ENCODE data around the gene CLPX.
A peak's percentile ranks its signal among the peaks of the same experiment; 100 is the strongest.
"Not testable (repeated sequence)": the region's sequence is repeated elsewhere in the genome, so short reads cannot be mapped to it uniquely, and the experiment has no call there.

CLPX gene

DNA sequence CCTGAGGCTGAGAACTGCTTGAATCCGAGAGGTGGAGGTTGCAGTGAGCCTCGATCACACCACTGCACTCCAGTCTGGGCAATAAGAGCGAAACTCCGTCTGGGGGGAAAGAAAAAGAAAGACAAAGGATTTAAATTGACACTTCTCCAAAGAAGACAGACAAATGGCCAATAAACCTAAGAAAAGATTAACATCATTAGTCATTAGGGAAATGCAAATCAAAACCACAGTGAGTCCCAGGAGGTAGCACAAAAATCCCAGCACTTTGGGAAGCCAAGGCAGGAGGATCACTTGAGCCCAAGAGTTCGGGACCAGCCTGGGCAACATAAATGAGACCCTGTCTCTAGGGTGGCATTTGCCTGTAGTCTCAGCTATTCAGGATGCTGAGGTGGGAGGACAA lies 12.6 kb downstream of the CLPX start:
- no peak overlapping the region for H3K27ac ChIP-seq (ENCODE audit: low read depth, low read length)

DNA sequence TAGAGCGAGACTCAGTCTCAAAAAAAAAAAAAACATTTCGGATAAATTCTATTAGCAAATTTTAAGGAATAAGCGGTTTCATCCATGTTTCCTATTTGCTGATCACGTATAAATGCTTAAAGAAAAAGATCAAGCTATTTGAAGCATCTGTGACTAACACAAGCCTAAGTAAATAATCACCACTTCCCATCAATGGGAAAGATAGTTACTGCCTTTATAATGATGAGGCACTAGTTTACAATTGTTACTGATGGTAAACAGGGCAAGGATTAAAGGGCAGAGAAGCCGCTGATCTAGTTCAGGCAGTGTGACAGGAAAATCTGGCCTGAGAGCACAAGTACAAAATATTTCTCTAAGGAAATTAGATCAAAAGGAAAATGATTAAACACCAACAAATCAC lies 13.7 kb downstream of the CLPX start:
- Histone ChIP-seq H3K27ac (ENCODE audit: low read depth, low read length) (0 out of 2 replicates have a peak overlapping the region, but pooled peaks have one; percentile 0), H3K27me3 (ENCODE audit: control insufficient read depth, insufficient read depth, low read length) (no peaks in the 10 kb centered on the region), H3K9me3 (ENCODE audit: control insufficient read depth, insufficient read depth, low read depth, low read length) (no peaks in the 10 kb centered on the region), H3K36me3 (ENCODE audit: control insufficient read depth, insufficient read depth, low read length) (peaks cover 56% of the 10 kb centered on the region), H3K4me1 (ENCODE audit: control insufficient read depth, insufficient read depth, low read length) (peaks cover 4% of the 10 kb centered on the region; the same call in 1 of the 2 replicates), H3K9ac (ENCODE audit: low read length) (no peak overlapping the region), H3K4me3 (ENCODE audit: low read depth, low read length) (no peak overlapping the region)

More for the DNA sequence above, 12.6 kb downstream of the CLPX start:
- no peaks in the 10 kb centered on the region for H3K27me3 ChIP-seq (ENCODE audit: control insufficient read depth, insufficient read depth, low read length)
- no peak overlapping the region for H3K9ac ChIP-seq (ENCODE audit: low read length)
- H3K36me3 ChIP-seq (ENCODE audit: control insufficient read depth, insufficient read depth, low read length): peaks cover 58% of the 10 kb centered on the region
- no peak overlapping the region for H3K4me3 ChIP-seq (ENCODE audit: low read depth, low read length)
- H3K4me1 ChIP-seq (ENCODE audit: control insufficient read depth, insufficient read depth, low read length): peaks cover 4% of the 10 kb centered on the region; the same call in 1 of the 2 replicates
- no peaks in the 10 kb centered on the region for H3K9me3 ChIP-seq (ENCODE audit: control insufficient read depth, insufficient read depth, low read depth, low read length)

DNA sequence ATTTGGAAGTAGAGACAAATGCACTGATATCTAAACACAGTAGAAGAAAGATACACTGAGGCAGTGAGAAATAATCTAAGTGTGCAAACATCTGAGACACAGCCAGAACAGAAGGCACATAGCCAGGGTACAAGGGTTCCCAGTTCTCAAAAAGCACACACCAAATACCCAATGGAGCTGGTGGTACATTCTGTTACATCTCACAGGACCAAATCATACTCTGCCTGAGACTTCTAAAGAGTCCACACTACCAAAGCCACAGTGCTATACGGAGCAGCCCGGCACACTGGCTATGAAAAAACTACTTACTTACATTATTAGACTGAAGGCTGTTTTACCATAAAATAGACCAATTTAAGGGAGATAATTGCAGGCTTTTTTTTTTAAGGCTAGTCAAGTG lies 19.3 kb downstream of the CLPX start:
- H3K36me3 ChIP-seq (ENCODE audit: control insufficient read depth, insufficient read depth, low read length): peaks cover 57% of the 10 kb centered on the region

DNA sequence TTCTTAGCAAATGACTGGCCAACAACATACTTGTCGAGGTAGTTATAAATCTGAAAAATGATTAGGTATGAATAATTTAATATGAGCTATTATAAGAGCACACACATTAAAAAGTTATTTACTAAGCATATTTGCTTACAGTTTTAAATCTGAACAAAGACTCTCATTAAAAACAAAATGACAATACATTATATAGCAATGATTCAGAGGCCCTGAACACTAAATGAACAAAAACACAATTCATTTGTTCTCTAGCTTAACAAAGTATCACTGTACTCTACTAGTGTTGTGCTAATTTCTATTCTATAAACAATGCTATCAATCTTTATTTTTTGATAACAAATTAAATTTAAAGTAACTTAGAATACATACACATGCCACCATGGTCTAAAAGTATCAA lies 21.0 kb downstream of the CLPX start:
- H3K36me3 ChIP-seq (ENCODE audit: control insufficient read depth, insufficient read depth, low read length): peaks cover 51% of the 10 kb centered on the region
- no peak overlapping the region for H3K27ac ChIP-seq (ENCODE audit: low read depth, low read length)

More for the DNA sequence above, 19.3 kb downstream of the CLPX start:
- H3K27me3 ChIP-seq (ENCODE audit: control insufficient read depth, insufficient read depth, low read length): no peaks in the 10 kb centered on the region
- no peak overlapping the region for H3K9ac ChIP-seq (ENCODE audit: low read length)
- H3K4me3 ChIP-seq (ENCODE audit: low read depth, low read length): no peak overlapping the region
- H3K27ac ChIP-seq (ENCODE audit: low read depth, low read length): no peak overlapping the region
- no peaks in the 10 kb centered on the region for H3K9me3 ChIP-seq (ENCODE audit: control insufficient read depth, insufficient read depth, low read depth, low read length)
- no peaks in the 10 kb centered on the region for H3K4me1 ChIP-seq (ENCODE audit: control insufficient read depth, insufficient read depth, low read length)

DNA sequence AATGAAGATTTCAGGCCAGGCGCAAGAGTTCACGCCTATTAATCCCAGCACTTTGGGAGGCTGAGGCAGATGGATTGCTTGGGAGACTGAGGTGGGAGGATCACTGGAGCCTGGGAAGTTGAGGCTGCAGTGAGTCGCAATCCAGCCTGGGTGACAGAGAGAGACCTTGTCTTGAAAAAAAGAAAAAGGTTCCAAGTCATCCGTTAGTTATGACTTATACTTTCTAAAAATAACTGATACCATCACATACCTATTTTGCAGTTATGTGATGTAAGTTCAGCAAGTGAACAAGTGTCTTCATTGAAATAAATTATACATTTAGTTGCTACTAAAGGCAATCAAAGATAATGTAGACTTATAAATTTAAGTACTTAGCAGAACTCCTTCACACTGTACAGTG lies 22.1 kb downstream of the CLPX start:
- Histone ChIP-seq H3K27ac (ENCODE audit: low read depth, low read length) (no peak overlapping the region), H3K36me3 (ENCODE audit: control insufficient read depth, insufficient read depth, low read length) (peaks cover 57% of the 10 kb centered on the region), H3K9ac (ENCODE audit: low read length) (no peak overlapping the region), H3K4me1 (ENCODE audit: control insufficient read depth, insufficient read depth, low read length) (no peaks in the 10 kb centered on the region), H3K4me3 (ENCODE audit: low read depth, low read length) (no peak overlapping the region), H3K9me3 (ENCODE audit: control insufficient read depth, insufficient read depth, low read depth, low read length) (no peaks in the 10 kb centered on the region), H3K27me3 (ENCODE audit: control insufficient read depth, insufficient read depth, low read length) (no peaks in the 10 kb centered on the region)

More for the DNA sequence above, 21.0 kb downstream of the CLPX start:
- Histone ChIP-seq H3K27me3 (ENCODE audit: control insufficient read depth, insufficient read depth, low read length) (no peaks in the 10 kb centered on the region), H3K9me3 (ENCODE audit: control insufficient read depth, insufficient read depth, low read depth, low read length) (no peaks in the 10 kb centered on the region), H3K4me3 (ENCODE audit: low read depth, low read length) (no peak overlapping the region), H3K9ac (ENCODE audit: low read length) (no peak overlapping the region), H3K4me1 (ENCODE audit: control insufficient read depth, insufficient read depth, low read length) (no peaks in the 10 kb centered on the region)

DNA sequence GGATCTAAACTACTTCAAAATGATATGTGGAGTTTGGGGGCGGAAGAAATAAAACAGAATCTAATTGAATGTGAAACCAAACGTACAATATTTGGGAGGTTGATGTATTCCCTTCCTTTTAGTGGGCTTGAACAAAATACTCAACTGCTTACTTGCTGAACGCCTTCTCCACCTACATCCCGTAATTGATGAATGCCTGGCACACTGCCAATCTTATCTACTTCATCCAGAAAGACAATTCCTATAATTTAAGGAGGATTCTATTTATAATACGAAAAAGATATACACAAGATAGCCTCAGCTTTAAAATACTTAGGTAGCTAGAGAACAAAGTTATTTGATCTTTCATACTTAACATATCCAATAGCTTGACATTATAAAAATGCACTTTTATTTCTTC lies 28.4 kb downstream of the CLPX start:
- H3K27me3 ChIP-seq (ENCODE audit: control insufficient read depth, insufficient read depth, low read length): no peaks in the 10 kb centered on the region
- H3K27ac ChIP-seq (ENCODE audit: low read depth, low read length): no peak overlapping the region
- H3K4me1 ChIP-seq (ENCODE audit: control insufficient read depth, insufficient read depth, low read length): no peaks in the 10 kb centered on the region
- no peak overlapping the region for H3K4me3 ChIP-seq (ENCODE audit: low read depth, low read length)
- H3K9ac ChIP-seq (ENCODE audit: low read length): no peak overlapping the region
- no peaks in the 10 kb centered on the region for H3K9me3 ChIP-seq (ENCODE audit: control insufficient read depth, insufficient read depth, low read depth, low read length)
- H3K36me3 ChIP-seq (ENCODE audit: control insufficient read depth, insufficient read depth, low read length): peaks cover 74% of the 10 kb centered on the region

DNA sequence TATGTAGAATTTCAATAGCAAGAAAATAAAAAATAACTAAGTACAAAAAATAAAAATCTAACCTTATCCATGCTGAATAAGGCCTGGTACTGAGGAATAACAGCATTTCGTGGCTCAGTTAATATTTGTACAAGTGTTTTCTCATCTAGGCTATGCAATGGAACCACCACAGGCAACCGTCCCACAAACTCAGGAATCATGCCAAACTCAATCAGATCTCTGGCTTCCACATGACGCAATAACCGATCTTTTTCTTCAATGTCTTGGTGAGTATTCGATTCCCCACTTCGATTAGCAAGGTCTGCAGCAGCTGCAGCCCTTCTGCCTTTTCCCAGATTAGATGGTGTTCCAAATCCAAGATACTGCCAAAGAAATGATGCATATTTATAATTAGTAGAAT lies 30.4 kb downstream of the CLPX start:
- Histone ChIP-seq H3K9me3 (ENCODE audit: control insufficient read depth, insufficient read depth, low read depth, low read length) (no peaks in the 10 kb centered on the region), H3K27ac (ENCODE audit: low read depth, low read length) (no peak overlapping the region), H3K4me1 (ENCODE audit: control insufficient read depth, insufficient read depth, low read length) (no peaks in the 10 kb centered on the region), H3K36me3 (ENCODE audit: control insufficient read depth, insufficient read depth, low read length) (peaks cover 81% of the 10 kb centered on the region), H3K4me3 (ENCODE audit: low read depth, low read length) (no peak overlapping the region), H3K9ac (ENCODE audit: low read length) (no peak overlapping the region), H3K27me3 (ENCODE audit: control insufficient read depth, insufficient read depth, low read length) (no peaks in the 10 kb centered on the region)

DNA sequence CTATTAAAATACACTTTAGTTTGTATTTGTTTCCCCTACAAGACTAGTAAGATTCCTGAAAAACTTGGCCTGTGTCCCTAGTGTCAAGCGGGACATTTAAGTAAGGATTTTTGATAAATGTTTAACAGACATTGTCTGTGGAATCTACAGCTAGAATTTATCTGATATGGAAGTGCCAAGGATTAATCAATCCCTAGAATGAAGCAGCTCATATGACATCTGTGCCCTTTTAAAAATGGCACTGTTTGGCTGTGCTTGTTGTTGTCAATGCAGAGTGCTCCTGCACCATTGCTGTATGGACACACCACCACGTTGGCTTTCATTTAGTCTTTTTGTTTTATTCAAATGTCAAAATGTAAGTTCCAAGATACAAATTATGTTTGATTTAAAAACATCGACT lies 37.2 kb downstream of the CLPX start:
- Histone ChIP-seq H3K9me3 (ENCODE audit: control insufficient read depth, insufficient read depth, low read depth, low read length) (no peaks in the 10 kb centered on the region), H3K4me3 (ENCODE audit: low read depth, low read length) (no peak overlapping the region), H3K36me3 (ENCODE audit: control insufficient read depth, insufficient read depth, low read length) (peaks cover 29% of the 10 kb centered on the region), H3K27me3 (ENCODE audit: control insufficient read depth, insufficient read depth, low read length) (no peaks in the 10 kb centered on the region), H3K27ac (ENCODE audit: low read depth, low read length) (no peak overlapping the region), H3K4me1 (ENCODE audit: control insufficient read depth, insufficient read depth, low read length) (no peaks in the 10 kb centered on the region), H3K9ac (ENCODE audit: low read length) (no peak overlapping the region)

DNA sequence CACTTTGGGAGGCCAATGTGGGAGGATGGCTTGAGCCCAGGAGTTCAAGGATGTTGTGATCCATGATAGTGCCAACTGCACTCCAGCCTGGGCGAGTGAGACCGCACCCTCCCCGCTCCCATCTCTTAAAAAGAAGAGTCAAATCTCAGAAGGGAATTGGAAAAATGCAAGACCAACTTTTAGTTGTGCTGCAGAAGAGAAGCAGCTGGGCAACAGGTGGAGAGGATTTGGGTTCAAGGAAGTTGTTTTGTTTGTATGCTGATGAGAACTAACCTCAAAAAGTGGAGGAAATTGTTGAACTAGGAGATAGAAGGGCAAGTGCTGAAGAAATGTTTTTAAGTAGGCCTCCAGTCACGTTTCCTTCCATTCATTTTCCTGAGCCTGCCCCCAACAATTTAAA lies 38.7 kb downstream of the CLPX start:
- no peak overlapping the region for H3K27ac ChIP-seq (ENCODE audit: low read depth, low read length)
- H3K27me3 ChIP-seq (ENCODE audit: control insufficient read depth, insufficient read depth, low read length): no peaks in the 10 kb centered on the region
- H3K36me3 ChIP-seq (ENCODE audit: control insufficient read depth, insufficient read depth, low read length): peaks cover 20% of the 10 kb centered on the region
- H3K9ac ChIP-seq (ENCODE audit: low read length): no peak overlapping the region
- no peak overlapping the region for H3K4me3 ChIP-seq (ENCODE audit: low read depth, low read length)
- H3K4me1 ChIP-seq (ENCODE audit: control insufficient read depth, insufficient read depth, low read length): no peaks in the 10 kb centered on the region
- H3K9me3 ChIP-seq (ENCODE audit: control insufficient read depth, insufficient read depth, low read depth, low read length): no peaks in the 10 kb centered on the region

DNA sequence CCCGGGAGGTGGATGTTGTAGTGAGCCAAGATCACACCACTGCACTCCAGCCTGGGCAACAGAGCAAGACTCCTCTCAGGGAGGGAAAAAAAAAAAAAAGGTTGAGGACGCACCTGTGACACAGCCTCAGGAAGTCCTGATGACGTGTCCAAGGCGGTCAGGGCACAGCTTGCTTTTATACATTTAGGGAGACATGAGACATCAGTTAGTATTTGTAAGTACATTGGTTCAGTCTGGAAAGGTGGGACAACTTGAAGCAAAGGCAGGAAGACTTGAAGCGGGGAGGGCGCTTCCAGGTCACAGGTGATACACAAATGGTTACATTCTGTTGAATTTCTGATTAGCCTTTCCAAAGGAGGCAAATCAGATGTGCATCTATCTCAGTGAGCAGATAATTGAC lies 46.5 kb downstream of the CLPX start:
- H3K36me3 ChIP-seq (ENCODE audit: control insufficient read depth, insufficient read depth, low read length); H3K9ac ChIP-seq (ENCODE audit: low read length); H3K27me3 ChIP-seq (ENCODE audit: control insufficient read depth, insufficient read depth, low read length); H3K4me1 ChIP-seq (ENCODE audit: control insufficient read depth, insufficient read depth, low read length); H3K4me3 ChIP-seq (ENCODE audit: low read depth, low read length); H3K27ac ChIP-seq (ENCODE audit: low read depth, low read length): not testable (repeated sequence)
- peaks cover 36% of the 10 kb centered on the region for H3K9me3 ChIP-seq (ENCODE audit: control insufficient read depth, insufficient read depth, low read depth, low read length)

DNA sequence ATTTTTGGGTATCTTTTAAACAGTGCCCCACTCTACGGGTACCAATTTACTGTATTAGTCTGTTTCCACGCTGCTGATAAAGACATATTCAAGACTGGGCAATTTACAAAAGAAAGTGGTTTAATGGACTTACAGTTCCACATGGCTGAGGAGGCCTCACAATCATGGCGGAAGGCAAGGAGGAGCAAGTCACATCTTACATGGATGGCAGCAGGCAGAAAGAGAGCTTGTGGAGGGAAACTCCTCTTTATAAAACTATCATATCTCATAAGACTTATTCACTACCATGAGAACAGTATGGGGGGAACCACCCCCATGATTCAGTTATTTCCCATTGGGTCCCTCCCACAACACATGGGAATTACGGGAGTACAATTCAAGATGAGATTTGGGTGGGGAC lies 47.2 kb downstream of the CLPX start:
- not testable (repeated sequence) for H3K36me3 ChIP-seq (ENCODE audit: control insufficient read depth, insufficient read depth, low read length); H3K4me3 ChIP-seq (ENCODE audit: low read depth, low read length); H3K27me3 ChIP-seq (ENCODE audit: control insufficient read depth, insufficient read depth, low read length)

DNA sequence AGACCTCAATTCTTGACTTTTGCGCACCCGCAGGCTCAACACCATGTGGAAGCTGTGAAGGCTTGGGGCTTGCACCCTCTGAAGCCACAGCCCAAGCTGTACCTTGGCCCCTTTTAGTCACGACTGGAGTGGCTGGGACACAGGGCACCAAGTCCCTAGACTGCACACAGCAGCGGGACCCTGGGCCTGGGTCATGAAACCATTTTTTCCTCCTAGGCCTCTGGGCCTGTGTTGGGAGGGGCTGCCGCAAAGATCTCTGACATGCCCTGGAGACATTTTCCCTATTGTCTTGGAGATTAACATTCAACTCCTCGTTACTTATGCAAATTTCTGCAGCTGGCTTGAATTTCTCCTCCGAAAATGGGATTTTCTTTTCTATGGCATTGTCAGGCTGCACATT lies 48.1 kb downstream of the CLPX start:
- not testable (repeated sequence) for H3K27ac ChIP-seq (ENCODE audit: low read depth, low read length); H3K36me3 ChIP-seq (ENCODE audit: control insufficient read depth, insufficient read depth, low read length); H3K4me3 ChIP-seq (ENCODE audit: low read depth, low read length); H3K9ac ChIP-seq (ENCODE audit: low read length); H3K27me3 ChIP-seq (ENCODE audit: control insufficient read depth, insufficient read depth, low read length); H3K4me1 ChIP-seq (ENCODE audit: control insufficient read depth, insufficient read depth, low read length)
- peaks cover 36% of the 10 kb centered on the region for H3K9me3 ChIP-seq (ENCODE audit: control insufficient read depth, insufficient read depth, low read depth, low read length)

More for the DNA sequence above, 47.2 kb downstream of the CLPX start:
- not testable (repeated sequence) for H3K9ac ChIP-seq (ENCODE audit: low read length); H3K27ac ChIP-seq (ENCODE audit: low read depth, low read length); H3K4me1 ChIP-seq (ENCODE audit: control insufficient read depth, insufficient read depth, low read length)
- peaks cover 36% of the 10 kb centered on the region for H3K9me3 ChIP-seq (ENCODE audit: control insufficient read depth, insufficient read depth, low read depth, low read length)
